PC-3 (cell line): ENCODE data around the gene SMYD3. TPM values are rescaled to one million over a fixed set of nuclear protein-coding genes. Genes with fewer than 3 reads are reported as not detected.

Experiments used
- ATAC-seq: fragments of 200-7000 bp; cut with Tn5 transposase; 2 replicates; pipeline ENCODE4 v1.9.1; 2020; ENCODE audit warnings: mild to moderate bottlenecking, moderate library complexity
- BruUV-seq: library from RNA; stranded (reverse); fragments of 400-500 nt; replicated peaks from 2 replicates; lab custom pipeline; 2021; lab: Mats Ljungman, UMichigan
- CTCF ChIA-PET: fragments of 300-600 bp; sonication (Branson Sonifier 250); formaldehyde crosslinking; loops from one replicate; lab custom pipeline; 2022; ENCODE audit warnings: antibody characterized with exemption; lab: Charles Lee
- POLR2A ChIA-PET: fragments of 300-600 bp; sonication (Branson Sonifier 250); formaldehyde crosslinking; loops from one replicate; lab custom pipeline; 2022; ENCODE audit warnings: antibody characterized with exemption; ENCODE audit not compliant: unreplicated experiment; lab: Charles Lee
- DNase-seq: peaks from one replicate; pipeline ENCODE4 v3.0.0-alpha.2; 2015
- H2AFZ ChIP-seq: fragments of 300-600 bp; sonication (generic); 2 replicates; pipeline ENCODE4 v1.6.0; 2016; ENCODE audit warnings: antibody characterized with exemption, low read length
- H3F3A ChIP-seq: fragments of 300-600 bp; sonication (generic); one replicate; pipeline ENCODE4 v1.6.0; 2017; ENCODE audit warnings: antibody characterized with exemption, low read length, control low read depth, mild to moderate bottlenecking; ENCODE audit not compliant: unreplicated experiment
- H3K27ac ChIP-seq: fragments of 300-600 bp; sonication (generic); 2 replicates; pipeline ENCODE4 v1.5.1; 2016; ENCODE audit warnings: mild to moderate bottlenecking, low read length
- H3K27me3 ChIP-seq: fragments of 300-600 bp; sonication (generic); 2 replicates; pipeline ENCODE4 v1.6.1; 2016; ENCODE audit warnings: low read length, mixed read lengths
- H3K36me3 ChIP-seq: fragments of 300-600 bp; sonication (generic); 2 replicates; pipeline ENCODE4 v1.6.1; 2016; ENCODE audit warnings: low read depth, mixed run types, low read length, mixed read lengths
- H3K4me1 ChIP-seq: fragments of 300-600 bp; sonication (generic); 2 replicates; pipeline ENCODE4 v1.5.1; 2016; ENCODE audit warnings: low read length; ENCODE audit not compliant: insufficient read depth
- H3K4me2 ChIP-seq: fragments of 300-600 bp; sonication (generic); 2 replicates; pipeline ENCODE4 v1.6.0; 2016; ENCODE audit warnings: low read length
- H3K4me3 ChIP-seq: fragments of 300-600 bp; sonication (generic); 2 replicates; pipeline ENCODE4 v1.5.1; 2016; ENCODE audit warnings: mild to moderate bottlenecking, low read length, mixed read lengths
- H3K79me2 ChIP-seq: fragments of 300-600 bp; sonication (generic); 2 replicates; pipeline ENCODE4 v1.6.1; 2017; ENCODE audit warnings: low read length, mixed read lengths
- H3K9ac ChIP-seq: fragments of 300-600 bp; sonication (generic); 2 replicates; pipeline ENCODE4 v1.6.0; 2016; ENCODE audit warnings: mild to moderate bottlenecking, low read length
- H3K9me2 ChIP-seq: fragments of 300-600 bp; sonication (generic); replicated peaks from 2 replicates; pipeline ENCODE4 v1.6.1; 2016; ENCODE audit warnings: mixed run types, low read length, mixed read lengths
- H3K9me3 ChIP-seq: fragments of 300-600 bp; sonication (generic); 2 replicates; pipeline ENCODE4 v1.6.1; 2016; ENCODE audit warnings: low read length, mixed read lengths
- H4K20me1 ChIP-seq: fragments of 300-600 bp; sonication (generic); 2 replicates; pipeline ENCODE4 v1.6.1; 2016; ENCODE audit warnings: low read length, mixed read lengths
- EZH2 ChIP-seq: fragments of 300-600 bp; sonication (generic); IDR thresholded peaks from one replicate; pipeline ENCODE4 v1.6.1; 2017; ENCODE audit warnings: antibody characterized with exemption, mild to moderate bottlenecking, low read length; ENCODE audit not compliant: unreplicated experiment
- EZH2phosphoT487 ChIP-seq: fragments of 300-600 bp; sonication (generic); IDR thresholded peaks from 2 replicates; pipeline ENCODE4 v1.6.1; 2018; ENCODE audit warnings: mild to moderate bottlenecking, antibody characterized with exemption, low read length, borderline replicate concordance
- intact Hi-C: fragments of 100-400 bp; cut with micrococcal nuclease; formaldehyde crosslinking; loops from 2 replicates; pipeline ENCODE4 v1.9.0; 2023
- total RNA-seq: library from RNA; depleted of rRNA; stranded (reverse); fragments of >200 nt; gene quantifications from 2 replicates; pipeline ENCODE4 v1.2.3, GENCODE V29; 2014
- TF ChIP-seq, protein P1 (sequence below): fragments of 300-600 bp; sonication (generic); conservative IDR thresholded peaks from 2 replicates; pipeline ENCODE4 v1.5.1; 2017; ENCODE audit warnings: antibody characterized with exemption, low read depth, mild to moderate bottlenecking, low read length

The SMYD3 gene
- total RNA-seq, 1 experiment from 2014 or later: 33.0 TPM

DNA sequence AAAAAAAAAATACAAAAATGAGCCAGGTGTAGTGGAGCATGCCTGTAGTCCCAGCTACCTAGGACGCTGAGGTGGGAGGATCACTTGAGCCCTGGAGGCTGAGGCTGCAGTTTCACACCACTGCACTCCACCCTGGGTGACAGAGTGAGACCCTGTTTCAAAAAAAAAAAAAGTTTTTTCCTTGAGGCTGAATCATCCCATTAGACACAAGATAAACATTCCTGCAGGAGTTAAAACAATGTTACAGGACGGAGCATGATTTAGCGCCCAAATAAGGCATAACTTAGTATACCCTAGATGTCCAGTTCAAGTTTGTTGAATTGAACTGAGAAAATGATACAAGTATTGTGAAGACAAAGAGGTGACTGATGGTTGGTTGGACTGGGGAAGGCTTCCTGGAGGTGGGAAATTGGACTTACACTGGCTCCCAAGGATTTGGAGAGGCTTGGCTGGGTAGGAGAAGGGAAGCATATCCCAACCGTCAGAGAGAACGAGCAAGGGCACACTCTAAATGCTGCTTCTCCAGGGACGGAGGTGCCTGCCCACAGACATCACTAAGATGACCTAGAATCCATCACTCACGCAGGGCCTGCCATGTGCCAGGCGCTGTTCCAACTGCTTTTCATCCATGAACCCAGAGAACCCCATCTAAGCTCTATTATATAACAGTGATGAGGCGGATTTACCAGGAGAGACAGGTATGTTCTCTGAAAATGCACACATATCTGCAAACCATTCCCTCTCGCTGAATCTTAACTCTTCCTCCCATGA lies 741.7 kb downstream of the SMYD3 start:
- intact Hi-C loops: no loop called here
- Histone ChIP-seq H3F3A (no peaks in the 10 kb centered on the region), H3K27ac (no peak overlapping the region), H3K9me2 (no peaks in the 10 kb centered on the region), H3K36me3 (no peaks in the 10 kb centered on the region), H2AFZ (no peak overlapping the region), H3K27me3 (no peaks in the 10 kb centered on the region), H3K9me3 (no peaks in the 10 kb centered on the region), H3K4me3 (no peak overlapping the region), H3K4me1 (no peaks in the 10 kb centered on the region), H4K20me1 (no peaks in the 10 kb centered on the region), H3K79me2 (no peaks in the 10 kb centered on the region), H3K9ac (no peak overlapping the region), H3K4me2 (no peak overlapping the region)
- no TSS peak for BruUV-seq
- ATAC-seq: peak; percentile 60
- no peak for TF ChIP-seq EZH2phosphoT487
- TF ChIP-seq, protein P1, sequence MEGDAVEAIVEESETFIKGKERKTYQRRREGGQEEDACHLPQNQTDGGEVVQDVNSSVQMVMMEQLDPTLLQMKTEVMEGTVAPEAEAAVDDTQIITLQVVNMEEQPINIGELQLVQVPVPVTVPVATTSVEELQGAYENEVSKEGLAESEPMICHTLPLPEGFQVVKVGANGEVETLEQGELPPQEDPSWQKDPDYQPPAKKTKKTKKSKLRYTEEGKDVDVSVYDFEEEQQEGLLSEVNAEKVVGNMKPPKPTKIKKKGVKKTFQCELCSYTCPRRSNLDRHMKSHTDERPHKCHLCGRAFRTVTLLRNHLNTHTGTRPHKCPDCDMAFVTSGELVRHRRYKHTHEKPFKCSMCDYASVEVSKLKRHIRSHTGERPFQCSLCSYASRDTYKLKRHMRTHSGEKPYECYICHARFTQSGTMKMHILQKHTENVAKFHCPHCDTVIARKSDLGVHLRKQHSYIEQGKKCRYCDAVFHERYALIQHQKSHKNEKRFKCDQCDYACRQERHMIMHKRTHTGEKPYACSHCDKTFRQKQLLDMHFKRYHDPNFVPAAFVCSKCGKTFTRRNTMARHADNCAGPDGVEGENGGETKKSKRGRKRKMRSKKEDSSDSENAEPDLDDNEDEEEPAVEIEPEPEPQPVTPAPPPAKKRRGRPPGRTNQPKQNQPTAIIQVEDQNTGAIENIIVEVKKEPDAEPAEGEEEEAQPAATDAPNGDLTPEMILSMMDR: no peak
- TF ChIP-seq EZH2: no peak
- ChIA-PET CTCF (no interaction called here), POLR2A (no interaction called here)
- DNase-seq: peak; percentile 42

DNA sequence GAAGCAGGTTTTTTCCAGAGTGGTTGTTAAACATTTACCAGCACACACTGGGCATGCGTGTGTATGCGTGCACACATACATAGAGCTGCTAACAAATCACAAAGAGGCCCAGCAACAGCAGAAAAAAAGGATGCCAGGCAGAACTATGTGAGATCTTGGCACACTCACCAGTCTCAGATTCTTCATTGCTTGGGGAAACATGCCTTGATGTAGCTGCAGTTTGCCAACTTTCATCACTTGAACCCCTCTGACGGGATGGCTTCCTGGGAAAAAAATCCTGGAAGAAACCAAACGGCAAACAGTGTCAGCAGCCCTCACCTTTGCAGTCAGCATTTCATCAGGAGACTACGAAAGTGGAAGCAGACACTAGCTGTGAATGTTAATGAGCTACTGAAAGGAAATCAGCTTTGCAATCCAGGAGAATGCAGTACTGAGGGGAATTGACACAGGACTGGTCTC lies 743.2 kb downstream of the SMYD3 start:
- H3K9ac ChIP-seq: no peak overlapping the region
- H2AFZ ChIP-seq: no peak overlapping the region
- no peak for DNase-seq
- H3F3A ChIP-seq: no peaks in the 10 kb centered on the region
- no peaks in the 10 kb centered on the region for H3K36me3 ChIP-seq
- H3K4me1 ChIP-seq: no peaks in the 10 kb centered on the region
- H3K9me2 ChIP-seq: no peaks in the 10 kb centered on the region
- BruUV-seq: no TSS peak
- no peak overlapping the region for H3K27ac ChIP-seq
- no peak overlapping the region for H3K4me3 ChIP-seq
- ChIA-PET POLR2A (no interaction called here), CTCF (no interaction called here)
- no peaks in the 10 kb centered on the region for H4K20me1 ChIP-seq
- no peak for ATAC-seq
- TF ChIP-seq EZH2 (no peak), EZH2phosphoT487 (no peak)
- TF ChIP-seq, protein P1: no peak
- intact Hi-C loops: no loop called here
- no peaks in the 10 kb centered on the region for H3K27me3 ChIP-seq
- H3K4me2 ChIP-seq: no peak overlapping the region
- no peaks in the 10 kb centered on the region for H3K79me2 ChIP-seq
- H3K9me3 ChIP-seq: no peaks in the 10 kb centered on the region

DNA sequence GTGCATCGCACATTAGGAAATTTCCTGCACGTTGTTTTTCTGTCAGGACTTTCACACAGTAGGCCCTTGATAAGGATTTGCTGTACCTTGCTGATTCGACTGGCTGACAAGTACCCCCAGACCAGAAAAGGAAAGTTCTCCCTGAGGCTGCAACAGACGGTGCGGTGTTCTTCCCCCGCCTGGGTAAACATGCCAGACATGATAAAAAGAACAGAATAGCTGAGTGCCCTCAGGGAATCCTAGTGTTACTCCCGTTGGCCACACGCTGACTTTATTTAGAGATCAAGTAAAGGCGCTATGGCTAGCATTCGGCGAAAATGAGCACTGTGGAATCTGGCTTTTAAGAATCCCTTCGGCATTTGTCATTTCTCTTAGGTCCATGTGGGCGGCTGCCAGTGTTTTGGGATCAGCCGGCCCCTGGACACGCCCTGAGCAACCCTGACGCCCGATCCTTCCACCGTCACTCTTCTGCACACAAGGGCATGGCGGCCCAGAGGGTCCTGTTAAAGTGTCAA lies 744.6 kb downstream of the SMYD3 start:
- H3K4me2 ChIP-seq: no peak overlapping the region
- POLR2A ChIA-PET: no interaction called here
- no TSS peak for BruUV-seq
- H2AFZ ChIP-seq: no peak overlapping the region
- DNase-seq (no peak), ATAC-seq (no peak)
- no peaks in the 10 kb centered on the region for H3K9me2 ChIP-seq
- H3K27ac ChIP-seq: no peak overlapping the region
- H3K36me3 ChIP-seq: no peaks in the 10 kb centered on the region
- H3K4me3 ChIP-seq: no peak overlapping the region
- no peaks in the 10 kb centered on the region for H3K79me2 ChIP-seq
- H3K9me3 ChIP-seq: no peaks in the 10 kb centered on the region
- H4K20me1 ChIP-seq: no peaks in the 10 kb centered on the region
- intact Hi-C loops: no loop called here
- no peak overlapping the region for H3K9ac ChIP-seq
- H3K27me3 ChIP-seq: no peaks in the 10 kb centered on the region
- no peaks in the 10 kb centered on the region for H3K4me1 ChIP-seq
- TF ChIP-seq, protein P1: no peak
- TF ChIP-seq EZH2 (no peak), EZH2phosphoT487 (no peak)
- CTCF ChIA-PET: no interaction called here
- H3F3A ChIP-seq: no peaks in the 10 kb centered on the region
